Peyer's patch (tissue), 4 donors: ENCODE results near the gene PDE6B. TPM values are rescaled to one million over a fixed set of nuclear protein-coding genes. Genes with fewer than 3 reads are reported as not detected.
A peak's percentile ranks its signal among the peaks of the same experiment; 100 is the strongest.
"Not testable (repeated sequence)": the region's sequence is repeated elsewhere in the genome, so short reads cannot be mapped to it uniquely, and the experiment has no call there.

ENCODE experiments used
- DNase-seq, 3 donors: peaks; one replicate each; pipeline ENCODE4 v3.0.0-alpha.2; 2017 to 2019
- H3K27ac ChIP-seq, 4 donors: fragments of 200-600 bp; sonication (generic); one replicate each; pipeline ENCODE4 v1.5.1; 2016 to 2019
- H3K27me3 ChIP-seq, 2 donors: fragments of 200-600 bp; sonication (generic); one replicate each; pipeline ENCODE4 v1.5.1; 2019
- H3K36me3 ChIP-seq, 3 donors: fragments of 200-600 bp; sonication (generic); one replicate each; pipeline ENCODE4 v1.5.1; 2016 to 2019
- H3K4me1 ChIP-seq, 4 donors: fragments of 200-600 bp; sonication (generic); one replicate each; pipeline ENCODE4 v1.5.1; 2016 to 2019
- H3K4me3 ChIP-seq, 4 donors: fragments of 200-600 bp; sonication (generic); 1 replicate in 3 of 4; 2 replicates in 1 of 4; pipeline ENCODE4 v1.5.1; 2016 to 2019; ENCODE audit warnings: mild to moderate bottlenecking in 1 of 4
- H3K9me3 ChIP-seq, 4 donors: fragments of 200-600 bp; sonication (generic); one replicate each; pipeline ENCODE4 v1.5.1; 2016 to 2019; ENCODE audit warnings: mild to moderate bottlenecking in 1 of 4
- POLR2A ChIP-seq, 2 donors: fragments of 450-650 bp; IDR thresholded peaks; one replicate each; pipeline ENCODE4 v1.5.1; 2017; ENCODE audit warnings: antibody characterized with exemption in 2 of 2, mild to moderate bottlenecking in 2 of 2, moderate library complexity in 2 of 2
- total RNA-seq, 4 donors: library from RNA; depleted of rRNA; stranded (reverse); fragments of >200 nt; gene quantifications; one replicate each; pipeline ENCODE4 v1.1.0, GENCODE V29; 2016
- TF ChIP-seq, protein P1 (sequence below), 6 experiments: fragments of 450-650 bp in 4 of 6; fragments of 200-600 bp in 2 of 6; sonication (generic) in 1 of 6; IDR thresholded peaks; one replicate each; pipeline ENCODE4 v1.5.1; 2017 to 2019; ENCODE audit warnings: antibody characterized with exemption in 6 of 6, mild to moderate bottlenecking in 3 of 6, moderate library complexity in 1 of 6

Gene PDE6B
- total RNA-seq, 4 donors from 2014 or later, result 0.27 to 1.8 (median 1.4) TPM; not detected in 1

GRCh38 chr4:702618-703048 lies 77.3 kb downstream of the PDE6B start:
- DNase-seq, result no peak
- Histone ChIP-seq H3K27me3 (no peaks in the 10 kb centered on the region), H3K27ac (no peak overlapping the region), H3K4me3 (no peak overlapping the region), H3K9me3 (no peaks in the 10 kb centered on the region), H3K4me1 (peaks cover 3 to 25% (median 13%) of the 10 kb centered on the region in 4 donors), H3K36me3 (no peaks in the 10 kb centered on the region)
- TF ChIP-seq, protein P1, sequence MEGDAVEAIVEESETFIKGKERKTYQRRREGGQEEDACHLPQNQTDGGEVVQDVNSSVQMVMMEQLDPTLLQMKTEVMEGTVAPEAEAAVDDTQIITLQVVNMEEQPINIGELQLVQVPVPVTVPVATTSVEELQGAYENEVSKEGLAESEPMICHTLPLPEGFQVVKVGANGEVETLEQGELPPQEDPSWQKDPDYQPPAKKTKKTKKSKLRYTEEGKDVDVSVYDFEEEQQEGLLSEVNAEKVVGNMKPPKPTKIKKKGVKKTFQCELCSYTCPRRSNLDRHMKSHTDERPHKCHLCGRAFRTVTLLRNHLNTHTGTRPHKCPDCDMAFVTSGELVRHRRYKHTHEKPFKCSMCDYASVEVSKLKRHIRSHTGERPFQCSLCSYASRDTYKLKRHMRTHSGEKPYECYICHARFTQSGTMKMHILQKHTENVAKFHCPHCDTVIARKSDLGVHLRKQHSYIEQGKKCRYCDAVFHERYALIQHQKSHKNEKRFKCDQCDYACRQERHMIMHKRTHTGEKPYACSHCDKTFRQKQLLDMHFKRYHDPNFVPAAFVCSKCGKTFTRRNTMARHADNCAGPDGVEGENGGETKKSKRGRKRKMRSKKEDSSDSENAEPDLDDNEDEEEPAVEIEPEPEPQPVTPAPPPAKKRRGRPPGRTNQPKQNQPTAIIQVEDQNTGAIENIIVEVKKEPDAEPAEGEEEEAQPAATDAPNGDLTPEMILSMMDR (IDR thresholded peaks at IDR 0.05), result no peak
- no peak for TF ChIP-seq POLR2A (IDR thresholded peaks at IDR 0.05)

GRCh38 chr4:703336-704197 lies 78.2 kb downstream of the PDE6B start:
- H3K9me3 ChIP-seq, result no peaks in the 10 kb centered on the region
- H3K27ac ChIP-seq, result no peak overlapping the region
- H3K4me1 ChIP-seq, result peaks cover 3 to 31% (median 19%) of the 10 kb centered on the region in 4 donors
- no peaks in the 10 kb centered on the region for H3K36me3 ChIP-seq
- H3K27me3 ChIP-seq, result no peaks in the 10 kb centered on the region
- H3K4me3 ChIP-seq, result no peak overlapping the region
- TF ChIP-seq, protein P1 (IDR thresholded peaks at IDR 0.05), result no peak
- no peak for TF ChIP-seq POLR2A (IDR thresholded peaks at IDR 0.05)
- no peak for DNase-seq

DNA sequence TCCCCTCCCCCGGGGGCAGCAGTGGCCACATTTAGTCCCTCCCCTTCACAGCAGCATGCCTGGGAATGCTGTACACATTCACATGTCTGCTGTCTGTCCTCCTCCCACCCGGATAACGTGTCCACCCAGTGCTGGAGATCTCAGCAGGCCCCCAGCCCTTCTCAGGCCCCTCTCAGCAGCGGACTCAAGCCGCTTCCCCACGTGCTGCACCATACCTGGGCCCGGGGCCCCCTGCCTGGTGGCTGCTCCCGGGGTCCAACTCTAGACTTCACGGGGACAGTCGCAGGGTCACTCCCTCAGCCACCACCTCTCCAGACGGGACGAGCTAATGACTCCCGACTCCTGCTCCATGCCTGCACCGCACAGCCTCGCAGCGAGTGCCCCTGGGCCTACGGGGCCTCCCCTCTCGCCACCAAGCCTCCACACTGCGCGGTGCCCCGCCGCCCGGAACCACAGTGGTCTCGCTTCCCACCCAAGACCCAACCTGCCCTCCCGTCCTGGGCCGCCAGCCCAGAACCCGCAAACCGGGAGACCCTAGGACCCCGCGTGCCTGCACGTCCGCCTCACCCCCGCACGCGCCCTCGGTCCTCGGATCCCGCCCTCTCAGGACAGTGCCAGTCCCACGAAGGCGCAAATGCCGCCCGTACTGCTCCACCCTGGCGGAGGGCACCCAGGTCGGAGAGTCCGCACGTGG lies 79.0 kb downstream of the PDE6B start:
- DNase-seq, result peak in 1 of 3 donors; percentile 50
- peaks cover 3 to 34% (median 19%) of the 10 kb centered on the region in 4 donors for H3K4me1 ChIP-seq
- H3K27me3 ChIP-seq, result no peaks in the 10 kb centered on the region
- no peaks in the 10 kb centered on the region for H3K36me3 ChIP-seq
- H3K27ac ChIP-seq, result no peak overlapping the region
- TF ChIP-seq POLR2A (IDR thresholded peaks at IDR 0.05), result no peak
- TF ChIP-seq, protein P1 (IDR thresholded peaks at IDR 0.05), result no peak
- no peak overlapping the region for H3K4me3 ChIP-seq
- H3K9me3 ChIP-seq, result no peaks in the 10 kb centered on the region

GRCh38 chr4:704971-705277 lies 79.6 kb downstream of the PDE6B start:
- peak overlapping the region in 2 of 4 donors; percentile 90 to 91 for H3K27ac ChIP-seq
- H3K4me1 ChIP-seq, result peaks cover 3 to 29% (median 17%) of the 10 kb centered on the region in 4 donors
- peak overlapping the region; percentile 78 to 99 (median 95) for H3K4me3 ChIP-seq
- no peaks in the 10 kb centered on the region for H3K9me3 ChIP-seq
- H3K27me3 ChIP-seq, result no peaks in the 10 kb centered on the region
- H3K36me3 ChIP-seq, result no peaks in the 10 kb centered on the region
- no peak for DNase-seq
- TF ChIP-seq POLR2A (IDR thresholded peaks at IDR 0.05), result no peak
- TF ChIP-seq, protein P1 (IDR thresholded peaks at IDR 0.05), result no peak

DNA sequence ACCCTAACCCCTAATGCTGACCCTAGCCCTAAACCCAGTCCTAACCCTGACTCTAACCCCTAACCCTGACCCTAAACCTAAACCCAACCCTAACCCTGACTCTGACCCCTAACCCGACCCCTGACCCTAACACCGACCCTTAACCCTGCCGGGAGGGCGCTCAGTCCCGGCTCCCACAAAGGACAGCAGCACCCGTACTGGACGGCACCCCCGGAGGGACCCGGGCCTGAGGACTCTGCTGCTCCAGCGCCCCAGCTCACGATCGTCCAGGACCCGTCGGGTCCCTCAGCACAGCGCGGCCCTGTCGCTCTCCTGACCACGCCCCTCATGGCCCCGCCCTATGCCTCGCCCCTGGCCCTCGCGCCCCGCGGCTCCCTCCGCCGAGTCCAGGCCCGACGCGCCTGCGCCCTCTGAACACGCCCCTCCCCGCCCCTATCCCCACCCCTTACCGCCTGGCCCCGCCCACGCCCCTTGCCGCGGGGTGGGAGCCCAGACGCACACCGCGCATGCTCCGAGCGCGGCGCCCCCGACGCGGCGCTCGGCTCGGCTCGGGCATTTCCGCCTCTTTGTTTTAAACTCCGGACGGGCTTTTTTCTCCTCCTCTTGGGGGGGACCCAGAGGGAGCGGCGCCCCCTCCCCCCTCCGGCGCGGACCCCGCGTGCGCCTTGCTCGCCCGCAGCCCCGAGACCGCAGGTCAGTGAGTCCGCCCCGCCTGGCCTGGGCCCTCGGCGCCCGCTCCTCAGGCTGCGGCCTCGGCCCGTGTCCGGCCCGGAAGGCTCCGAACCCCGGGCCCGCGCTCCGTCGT lies 80.1 kb downstream of the PDE6B start, which contains the start of gene PCGF3:
TSS of gene PCGF3 (plus strand) at position 555 of the 805 bp plus-strand sequence. CDS start 27,849 bp downstream, outside the sequence.
- Histone ChIP-seq H3K9me3 (no peaks in the 10 kb centered on the region), H3K27me3 (no peaks in the 10 kb centered on the region), H3K36me3 (no peaks in the 10 kb centered on the region), H3K4me1 (peaks cover 3 to 29% (median 17%) of the 10 kb centered on the region in 4 donors), H3K4me3 (peak within 1 kb of the TSS; percentile 78 to 99 (median 95)), H3K27ac (peak within 1 kb of the TSS; percentile 83 to 91 (median 88))
- peak; percentile 97 to 100 (median 98) for DNase-seq
- peak; percentile 37 to 53 for TF ChIP-seq POLR2A (IDR thresholded peaks at IDR 0.05)
- TF ChIP-seq, protein P1 (IDR thresholded peaks at IDR 0.05), result no peak

DNA sequence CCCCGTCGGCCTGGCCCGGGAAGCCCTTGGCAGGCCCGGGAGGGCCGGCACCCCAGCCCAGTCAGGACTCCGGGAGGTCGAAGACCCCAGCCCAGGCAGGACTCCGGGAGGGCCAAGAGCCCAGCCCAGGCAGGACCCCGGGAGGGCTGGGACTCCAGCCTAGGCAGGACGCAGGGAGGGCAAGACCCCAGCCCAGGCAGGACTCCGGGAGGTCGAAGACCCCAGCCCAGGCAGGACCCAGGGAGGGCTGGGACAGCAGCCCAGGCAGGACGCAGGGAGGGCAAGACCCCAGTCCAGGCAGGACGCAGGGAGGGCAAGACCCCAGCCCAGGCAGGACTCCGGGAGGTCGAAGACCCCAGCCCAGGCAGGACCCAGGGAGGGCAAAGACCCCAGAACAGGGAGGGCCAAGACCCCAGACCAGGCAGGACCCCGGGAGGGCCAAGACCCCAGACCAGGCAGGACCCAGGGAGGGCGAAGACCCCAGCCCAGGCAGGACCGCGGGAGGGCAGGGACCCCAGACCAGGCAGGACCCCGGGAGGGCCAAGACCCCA lies 80.8 kb downstream of the PDE6B start:
- H3K4me1 ChIP-seq, result peaks cover 3 to 29% (median 17%) of the 10 kb centered on the region in 4 donors
- DNase-seq, H3K27me3 ChIP-seq, H3K9me3 ChIP-seq, H3K36me3 ChIP-seq: not testable (repeated sequence)
- peak overlapping the region; percentile 78 to 99 (median 95) for H3K4me3 ChIP-seq
- peak overlapping the region; percentile 83 to 91 (median 88) for H3K27ac ChIP-seq
